BJ (cell line): ENCODE measurements around the gene TCHHL1. TPM values are rescaled to one million over a fixed set of nuclear protein-coding genes. Genes with fewer than 3 reads are reported as not detected.

Source experiments
- CTCF ChIA-PET: fragments of 350-600 bp; formaldehyde crosslinking; extraction: SDS; loops from one replicate; lab custom pipeline; 2021; ENCODE audit warnings: antibody characterized with exemption, inconsistent platforms; lab: Yijun Ruan, JAX
- POLR2A ChIA-PET: fragments of 300-600 bp; sonication (Branson Sonifier 250); formaldehyde crosslinking; extraction: SDS; loops from one replicate; lab custom pipeline; 2021; ENCODE audit warnings: antibody characterized with exemption; lab: Charles Lee
- DNase-seq: peaks from one replicate; pipeline ENCODE4 v3.0.0-alpha.2; 2011; ENCODE audit warnings: low read depth
- H3K27me3 ChIP-seq: 2 replicates; pipeline ENCODE4 v1.6.0; 2011; ENCODE audit warnings: low read length; ENCODE audit not compliant: control insufficient read depth, insufficient read depth
- H3K36me3 ChIP-seq: 2 replicates; pipeline ENCODE4 v1.5.1; 2011; ENCODE audit warnings: low read length; ENCODE audit not compliant: control insufficient read depth, insufficient read depth
- H3K4me3 ChIP-seq: 2 replicates; pipeline ENCODE4 v1.5.1; 2011; ENCODE audit warnings: low read depth, mild to moderate bottlenecking, control low read depth, low read length
- polyA plus RNA-seq: library from polyadenylated mRNA; depleted of rRNA; stranded (reverse); fragments of >200 nt; gene quantifications from 2 replicates; pipeline ENCODE4 v1.2.3, GENCODE V29; 2011; rRNA removed
- small RNA-seq: library from RNA; depleted of rRNA; stranded (forward); fragments of <200 nt; gene quantifications from one replicate; pipeline ENCODE3, GENCODE V24; 2012; ENCODE audit warnings: low replicate concordance, low read depth; ENCODE audit not compliant: insufficient read length
- TF ChIP-seq, protein P1 (sequence below): IDR thresholded peaks from 2 replicates; pipeline ENCODE4 v1.5.1; 2011; ENCODE audit warnings: low read depth, mild to moderate bottlenecking, control low read depth, inconsistent platforms, low read length, moderate library complexity; ENCODE audit not compliant: insufficient read depth

TCHHL1 gene
- polyA plus RNA-seq, 1 experiment = not detected

DNA sequence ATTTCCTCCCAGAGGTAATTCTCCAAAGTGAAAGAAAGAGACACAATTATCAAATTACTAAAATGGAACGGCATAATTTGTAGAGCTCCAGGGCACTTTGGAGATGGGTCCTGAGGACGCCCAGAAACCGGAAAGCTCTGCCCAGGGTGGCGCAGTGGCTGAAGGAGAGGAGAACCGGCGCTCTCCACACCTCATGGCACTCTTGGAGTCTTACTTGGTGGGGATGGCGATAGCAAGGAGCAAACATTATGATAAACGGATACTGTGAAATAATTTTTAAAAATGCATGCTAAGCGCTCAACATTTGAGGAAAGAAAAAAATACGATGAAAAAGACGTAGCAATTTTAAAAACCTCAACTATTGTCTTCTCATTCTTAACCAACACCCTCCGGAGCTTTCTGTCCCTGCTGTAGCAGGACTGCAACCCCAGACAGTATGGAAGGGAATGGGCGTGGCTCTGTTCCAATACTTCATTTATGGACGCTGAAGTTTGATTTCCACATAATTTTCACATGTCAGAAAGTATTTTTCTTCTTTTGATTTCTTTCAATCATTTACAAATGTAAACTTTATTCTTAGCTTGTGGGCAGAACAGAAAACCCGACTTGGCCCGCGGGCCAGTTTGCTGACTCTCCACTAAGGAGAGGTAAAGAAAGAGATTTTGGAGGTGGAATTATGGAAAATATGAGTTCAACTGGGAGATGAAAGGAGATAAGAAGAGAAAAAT, 53.2 kb downstream of the TCHHL1 start:
- CTCF ChIA-PET = interaction anchor here (0.9 to 6.4 kb wide), 7 partner anchors 9 to 371 kb away, joined by 3 to 61 read pairs (median 4); no protein-coding TSS in a partner anchor
- POLR2A ChIA-PET = interaction anchor here (2.2 kb wide), 1 partner anchor 12 kb away, joined by 12 read pairs; no protein-coding TSS in a partner anchor
- TF ChIP-seq, protein P1, sequence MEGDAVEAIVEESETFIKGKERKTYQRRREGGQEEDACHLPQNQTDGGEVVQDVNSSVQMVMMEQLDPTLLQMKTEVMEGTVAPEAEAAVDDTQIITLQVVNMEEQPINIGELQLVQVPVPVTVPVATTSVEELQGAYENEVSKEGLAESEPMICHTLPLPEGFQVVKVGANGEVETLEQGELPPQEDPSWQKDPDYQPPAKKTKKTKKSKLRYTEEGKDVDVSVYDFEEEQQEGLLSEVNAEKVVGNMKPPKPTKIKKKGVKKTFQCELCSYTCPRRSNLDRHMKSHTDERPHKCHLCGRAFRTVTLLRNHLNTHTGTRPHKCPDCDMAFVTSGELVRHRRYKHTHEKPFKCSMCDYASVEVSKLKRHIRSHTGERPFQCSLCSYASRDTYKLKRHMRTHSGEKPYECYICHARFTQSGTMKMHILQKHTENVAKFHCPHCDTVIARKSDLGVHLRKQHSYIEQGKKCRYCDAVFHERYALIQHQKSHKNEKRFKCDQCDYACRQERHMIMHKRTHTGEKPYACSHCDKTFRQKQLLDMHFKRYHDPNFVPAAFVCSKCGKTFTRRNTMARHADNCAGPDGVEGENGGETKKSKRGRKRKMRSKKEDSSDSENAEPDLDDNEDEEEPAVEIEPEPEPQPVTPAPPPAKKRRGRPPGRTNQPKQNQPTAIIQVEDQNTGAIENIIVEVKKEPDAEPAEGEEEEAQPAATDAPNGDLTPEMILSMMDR = no peak
- DNase-seq = no peak
- peaks cover 3% of the 10 kb centered on the region for H3K27me3 ChIP-seq
- peaks cover 15% of the 10 kb centered on the region for H3K36me3 ChIP-seq
- H3K4me3 ChIP-seq = peak overlapping the region; percentile 92

- peaks cover under 1% of the 10 kb centered on the region for H3K27me3 ChIP-seq
- peaks cover 15% of the 10 kb centered on the region for H3K36me3 ChIP-seq
- TF ChIP-seq, protein P1 = peak; percentile 78
- DNase-seq = no peak
- peak overlapping the region; percentile 92 for H3K4me3 ChIP-seq
- POLR2A ChIA-PET = interaction anchor here (0.6 kb wide), 1 partner anchor 1848 kb away, joined by 3 read pairs; no protein-coding TSS in a partner anchor
- CTCF ChIA-PET = interaction anchor here (0.7 to 6.4 kb wide), 19 partner anchors 10 to 371 kb away, joined by 3 to 61 read pairs (median 3); no protein-coding TSS in a partner anchor
Observed at GRCh38 chr1:152034654-152035538, 54.0 kb downstream of the TCHHL1 start.

DNA sequence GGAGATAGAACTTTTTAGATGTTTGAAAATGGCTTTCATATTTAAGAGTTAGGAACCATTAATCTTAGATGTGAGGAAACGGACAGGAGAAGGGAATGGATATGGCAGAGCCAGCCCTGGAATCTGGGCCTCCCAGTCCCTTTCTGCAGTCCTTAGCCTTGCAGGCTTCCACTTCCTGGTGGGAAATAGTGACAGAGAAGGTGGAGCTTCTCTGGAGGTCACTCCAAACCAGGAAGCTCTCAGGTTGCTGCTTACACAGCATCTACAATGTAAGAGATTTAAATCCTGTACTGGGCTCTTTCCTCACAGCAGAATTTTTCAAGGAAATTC, 54.6 kb downstream of the TCHHL1 start:
- ChIA-PET CTCF (interaction anchor here (0.7 to 6.4 kb wide), 17 partner anchors 9 to 145 kb away, joined by 3 to 61 read pairs (median 4); no protein-coding TSS in a partner anchor), POLR2A (no interaction called here)
- no peak for DNase-seq
- TF ChIP-seq, protein P1 = no peak
- no peaks in the 10 kb centered on the region for H3K27me3 ChIP-seq
- H3K36me3 ChIP-seq = peaks cover 15% of the 10 kb centered on the region
- peak overlapping the region; percentile 92 for H3K4me3 ChIP-seq

Small RNA genes lying within 50 kb of the gene (small RNA-seq; reads per million reads assigned to genes)
- not detected for gene SPTLC1P4

Other genes starting within 250 kb of the TCHHL1 start
- gene C2CD4D, start 249.2 kb downstream of the TCHHL1 start, polyA plus RNA-seq = not detected in 2 replicates
- gene THEM5, start 235.4 kb downstream of the TCHHL1 start, polyA plus RNA-seq = not detected in 2 replicates
- 11.7 and 17.2 TPM in 2 replicates for gene THEM4, start 179.6 kb downstream of the TCHHL1 start, polyA plus RNA-seq
- 40.3 and 88.4 TPM in 2 replicates for gene S100A10, start 95.2 kb downstream of the TCHHL1 start, polyA plus RNA-seq
- 1,269 and 1,278 TPM in 2 replicates for gene S100A11, start 52.1 kb downstream of the TCHHL1 start, polyA plus RNA-seq
- gene TCHH, start 26.4 kb upstream of the TCHHL1 start, polyA plus RNA-seq = not detected in 2 replicates
- not detected in 2 replicates for gene RPTN, start 70.2 kb upstream of the TCHHL1 start, polyA plus RNA-seq
- not detected in 2 replicates for gene HRNR, start 135.1 kb upstream of the TCHHL1 start, polyA plus RNA-seq
- gene FLG, start 236.2 kb upstream of the TCHHL1 start, polyA plus RNA-seq = not detected in 2 replicates